Hepatocyte (in vitro differentiated cells): ENCODE measurements around the gene RBM12. TPM values are rescaled to one million over a fixed set of nuclear protein-coding genes. Genes with fewer than 3 reads are reported as not detected.

Experiments
- DNase-seq: peaks from one replicate; pipeline ENCODE4 v3.0.0-alpha.2; 2016; ENCODE audit warnings: low spot score
- H2AFZ ChIP-seq: fragments of 200-600 bp; sonication (generic); 2 replicates; pipeline ENCODE4 v1.6.0; 2016; ENCODE audit warnings: antibody characterized with exemption, mild to moderate bottlenecking
- H3K27ac ChIP-seq: fragments of 200-600 bp; sonication (generic); 2 replicates; pipeline ENCODE4 v1.5.1; 2016; ENCODE audit warnings: mild to moderate bottlenecking
- H3K27me3 ChIP-seq: fragments of 200-600 bp; sonication (generic); 2 replicates; pipeline ENCODE4 v1.6.1; 2016
- H3K36me3 ChIP-seq: fragments of 200-600 bp; sonication (generic); replicated peaks from 2 replicates; pipeline ENCODE4 v1.5.1; 2016; ENCODE audit warnings: low read depth; ENCODE audit not compliant: insufficient read depth
- H3K4me1 ChIP-seq: fragments of 200-600 bp; sonication (generic); 2 replicates; pipeline ENCODE4 v1.5.1; 2016; ENCODE audit warnings: mild to moderate bottlenecking, moderate library complexity; ENCODE audit not compliant: insufficient read depth
- H3K4me2 ChIP-seq: fragments of 200-600 bp; sonication (generic); 2 replicates; pipeline ENCODE4 v1.6.0; 2016
- H3K4me3 ChIP-seq: fragments of 200-600 bp; sonication (generic); 2 replicates; pipeline ENCODE4 v1.5.1; 2016; ENCODE audit warnings: mild to moderate bottlenecking
- H3K79me2 ChIP-seq: fragments of 200-600 bp; sonication (generic); 2 replicates; pipeline ENCODE4 v1.6.0; 2017; ENCODE audit warnings: mild to moderate bottlenecking
- H3K9me2 ChIP-seq: fragments of 200-600 bp; sonication (generic); replicated peaks from 2 replicates; pipeline ENCODE4 v1.6.0; 2017; ENCODE audit warnings: mild to moderate bottlenecking; ENCODE audit not compliant: insufficient read depth
- H3K9me3 ChIP-seq: fragments of 200-600 bp; sonication (generic); 2 replicates; pipeline ENCODE4 v1.5.1; 2016; ENCODE audit warnings: low read depth, mild to moderate bottlenecking
- H4K20me1 ChIP-seq: fragments of 200-600 bp; sonication (generic); 2 replicates; pipeline ENCODE4 v1.6.0; 2016; ENCODE audit warnings: mild to moderate bottlenecking; ENCODE audit not compliant: insufficient read depth, poor library complexity, severe bottlenecking
- CTCF ChIP-seq: fragments of 200-600 bp; sonication (generic); IDR thresholded peaks from 2 replicates; pipeline ENCODE4 v1.5.1; 2016; ENCODE audit warnings: antibody characterized with exemption, mild to moderate bottlenecking; ENCODE audit not compliant: poor library complexity
- EZH2 ChIP-seq: fragments of 200-600 bp; sonication (generic); IDR thresholded peaks from 2 replicates; pipeline ENCODE4 v1.6.1; 2016; ENCODE audit warnings: antibody characterized with exemption, mild to moderate bottlenecking, borderline replicate concordance
- EZH2phosphoT487 ChIP-seq: fragments of 200-600 bp; sonication (generic); IDR thresholded peaks from one replicate; pipeline ENCODE4 v1.6.1; 2018; ENCODE audit warnings: antibody characterized with exemption, mild to moderate bottlenecking, low read depth, moderate library complexity; ENCODE audit not compliant: unreplicated experiment, severe bottlenecking
- WGBS: methylation state at CpG from one replicate; pipeline ENCODE4 v1.1.6; 2016; ENCODE audit warnings: low lambda C conversion rate; ENCODE audit errors: missing lambda C conversion rate; 5-methylcytosine and 5-hydroxymethylcytosine counted together
- polyA plus RNA-seq: library from polyadenylated mRNA; unstranded; fragments of >200 nt; fragmentation: Nextera tagmentation; extraction: Ambion mirVana; gene quantifications from 2 replicates; pipeline ENCODE4 v1.2.1, GENCODE V29; 2016
- total RNA-seq: library from RNA; depleted of rRNA; stranded (reverse); fragments of >200 nt; gene quantifications from 2 replicates; pipeline ENCODE4 v1.2.3, GENCODE V29; 2014

RBM12 gene
- total and polyA plus RNA-seq, 2 experiments from 2014 or later, result 22.5 to 57.3 TPM

- peaks cover 13% of the 10 kb centered on the region for H3K4me1 ChIP-seq
- no peaks in the 10 kb centered on the region for H3K9me3 ChIP-seq
- no peaks in the 10 kb centered on the region for H3K36me3 ChIP-seq
- WGBS, result 53% methylated on average over 21 of the region's 30 CpGs
- peak overlapping the region; percentile 52 for H2AFZ ChIP-seq
- peaks cover 32% of the 10 kb centered on the region for H3K27me3 ChIP-seq
- no peaks in the 10 kb centered on the region for H3K79me2 ChIP-seq
- H3K4me3 ChIP-seq, result peak overlapping the region; percentile 45
- H3K9me2 ChIP-seq, result no peaks in the 10 kb centered on the region
- no peak for DNase-seq
- no peaks in the 10 kb centered on the region for H4K20me1 ChIP-seq
- peak overlapping the region; percentile 98 for H3K4me2 ChIP-seq
- no peak overlapping the region for H3K27ac ChIP-seq
- TF ChIP-seq EZH2, result no peak
- TF ChIP-seq CTCF, result no peak
- TF ChIP-seq EZH2phosphoT487, result no peak
Measured at GRCh38 chr20:35601990-35602389, 62.7 kb downstream of the RBM12 start.

GRCh38 chr20:35600993-35601973 lies 63.4 kb downstream of the RBM12 start:
- no peaks in the 10 kb centered on the region for H3K9me3 ChIP-seq
- H3K4me3 ChIP-seq, result peak overlapping the region; percentile 45
- no peaks in the 10 kb centered on the region for H4K20me1 ChIP-seq
- peaks cover 13% of the 10 kb centered on the region for H3K4me1 ChIP-seq
- peak; percentile 88 for DNase-seq
- TF ChIP-seq EZH2 (peak; percentile 50), CTCF (peak; percentile 53), EZH2phosphoT487 (no peak)
- H3K4me2 ChIP-seq, result peak overlapping the region; percentile 98
- peak overlapping the region; percentile 52 for H2AFZ ChIP-seq
- no peaks in the 10 kb centered on the region for H3K79me2 ChIP-seq
- WGBS, result 1% methylated on average over 73 of the region's 103 CpGs
- H3K27ac ChIP-seq, result no peak overlapping the region
- peaks cover 32% of the 10 kb centered on the region for H3K27me3 ChIP-seq
- H3K36me3 ChIP-seq, result no peaks in the 10 kb centered on the region
- no peaks in the 10 kb centered on the region for H3K9me2 ChIP-seq

GRCh38 chr20:35600176-35600992 lies 64.3 kb downstream of the RBM12 start:
- H3K27me3 ChIP-seq, result peaks cover 32% of the 10 kb centered on the region
- H4K20me1 ChIP-seq, result no peaks in the 10 kb centered on the region
- H3K9me3 ChIP-seq, result no peaks in the 10 kb centered on the region
- H3K79me2 ChIP-seq, result no peaks in the 10 kb centered on the region
- H3K9me2 ChIP-seq, result no peaks in the 10 kb centered on the region
- peaks cover 13% of the 10 kb centered on the region for H3K4me1 ChIP-seq
- peak overlapping the region; percentile 98 for H3K4me2 ChIP-seq
- DNase-seq, result no peak
- peak overlapping the region; percentile 52 for H2AFZ ChIP-seq
- H3K4me3 ChIP-seq, result peak overlapping the region; percentile 45
- H3K27ac ChIP-seq, result no peak overlapping the region
- whole genome bisulfite sequencing, result 34% methylated on average over 33 of the region's 34 CpGs
- TF ChIP-seq CTCF, result no peak
- TF ChIP-seq EZH2phosphoT487, result no peak
- TF ChIP-seq EZH2, result no peak
- no peaks in the 10 kb centered on the region for H3K36me3 ChIP-seq
